NCI-H345 treated with DMSO at 0.1 percent for 48 hours (cell line): Measurements from ENCODE around the gene MYT1.
"Not testable (repeated sequence)": the region's sequence is repeated elsewhere in the genome, so short reads cannot be mapped to it uniquely, and the experiment has no call there.

ENCODE experiments used
- DNase-seq: peaks from one replicate; lab custom pipeline; 2025; ENCODE audit not compliant: unreplicated experiment; lab: John Stamatoyannopoulos, UW

Gene MYT1

GRCh38 chr20:64260239-64260638 is 96.0 kb downstream of the MYT1 start:
- DNase-seq: no peak

- DNase-seq: no peak
These were observed 96.9 kb downstream of the MYT1 start for GRCh38 chr20:64261138-64261537.

GRCh38 chr20:64264091-64264490 is 99.8 kb downstream of the MYT1 start:
- DNase-seq: no peak

GRCh38 chr20:64265201-64265600 is 100.9 kb downstream of the MYT1 start:
- DNase-seq: no peak

- no peak for DNase-seq
These were observed 102.7 kb downstream of the MYT1 start for GRCh38 chr20:64266988-64267387.

- no peak for DNase-seq
These were observed 103.9 kb downstream of the MYT1 start for GRCh38 chr20:64268174-64268573.

GRCh38 chr20:64269604-64270411 is 105.6 kb downstream of the MYT1 start:
- no peak for DNase-seq

- DNase-seq: no peak
These were observed 107.4 kb downstream of the MYT1 start for GRCh38 chr20:64271636-64272035.

- DNase-seq: no peak
These were observed 108.9 kb downstream of the MYT1 start for GRCh38 chr20:64273109-64273508.

GRCh38 chr20:64276817-64277216 is 112.6 kb downstream of the MYT1 start:
- DNase-seq: no peak

- DNase-seq: no peak
These were observed 113.5 kb downstream of the MYT1 start for GRCh38 chr20:64277571-64278316.

GRCh38 chr20:64278317-64278681 is 114.0 kb downstream of the MYT1 start:
- no peak for DNase-seq

GRCh38 chr20:64279826-64280459 is 115.7 kb downstream of the MYT1 start:
- no peak for DNase-seq

GRCh38 chr20:64280460-64280843 is 116.2 kb downstream of the MYT1 start:
- DNase-seq: no peak

- DNase-seq: no peak
These were observed 119.4 kb downstream of the MYT1 start for GRCh38 chr20:64283646-64284045.

GRCh38 chr20:64285579-64286446 is 121.6 kb downstream of the MYT1 start:
- DNase-seq: not testable (repeated sequence)

- DNase-seq: not testable (repeated sequence)
These were observed 122.4 kb downstream of the MYT1 start for GRCh38 chr20:64286447-64287263.

GRCh38 chr20:64287264-64287590 is 123.0 kb downstream of the MYT1 start:
- not testable (repeated sequence) for DNase-seq
